22Rv1 (cell line): ENCODE results near the gene ZNF324.
A peak's percentile ranks its signal among the peaks of the same experiment; 100 is the strongest.

ENCODE experiments used
- H3K27ac ChIP-seq: fragments of 450-650 bp; 2 replicates; pipeline ENCODE4 v1.5.1; 2017
- CTCF ChIP-seq: fragments of 450-650 bp; IDR thresholded peaks from 2 replicates; pipeline ENCODE4 v1.5.1; 2017; ENCODE audit warnings: mild to moderate bottlenecking
- ZFX ChIP-seq: fragments of 450-650 bp; IDR thresholded peaks from 2 replicates; pipeline ENCODE4 v1.6.1; 2017; ENCODE audit warnings: antibody characterized with exemption, borderline replicate concordance

The ZNF324 gene

DNA sequence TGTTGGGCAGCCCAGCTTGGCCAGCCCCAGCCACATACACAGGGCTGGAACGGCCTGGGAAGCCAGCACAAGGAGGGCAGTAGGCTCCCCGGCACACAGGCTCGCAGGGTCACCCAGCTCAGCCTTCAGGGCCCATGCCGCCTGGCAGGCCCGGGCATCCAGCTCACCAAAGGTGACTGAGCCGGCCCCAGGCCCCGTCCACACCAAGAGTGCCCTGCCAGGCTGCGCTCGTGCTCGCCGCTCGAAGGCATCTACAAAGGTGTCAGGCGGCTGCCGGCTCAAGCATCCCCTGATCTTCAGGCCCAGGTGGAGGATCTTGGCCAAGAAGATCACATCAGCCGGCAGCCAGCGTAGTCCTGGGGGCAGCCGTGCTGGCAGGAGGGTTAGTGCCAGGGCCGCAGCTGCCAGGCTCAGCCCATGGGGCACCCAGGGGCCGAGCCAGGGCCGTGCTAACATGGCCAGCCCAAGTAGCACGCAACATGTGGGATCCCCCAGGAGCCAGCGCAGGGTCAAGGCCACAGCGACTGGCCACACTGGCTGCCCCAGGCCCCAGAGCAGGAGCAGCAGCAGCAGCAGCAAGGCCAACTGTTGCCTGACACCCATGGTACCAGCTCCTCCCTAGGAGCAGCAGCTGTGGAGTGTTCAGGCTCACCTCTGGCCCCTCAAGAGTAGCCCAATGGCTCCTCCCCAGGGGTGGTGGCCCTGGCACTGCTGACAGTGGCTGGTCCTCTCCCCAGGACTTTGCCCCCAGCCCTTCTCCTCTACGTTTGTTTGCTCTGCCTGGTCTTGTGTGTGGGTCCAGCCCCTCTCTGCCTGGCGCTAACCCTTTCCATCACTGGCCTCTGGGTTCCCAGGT lies 44.7 kb downstream of the ZNF324 start, which contains the start of gene SLC27A5:
TSS of gene SLC27A5 (minus strand) at position 640 of the 856 bp plus-strand sequence. CDS start at position 603, 37 bp downstream.
- TF ChIP-seq CTCF (no peak), ZFX (no peak)
- peak within 1 kb of the TSS; percentile 86; the same call in 1 of the 2 replicates for H3K27ac ChIP-seq

DNA sequence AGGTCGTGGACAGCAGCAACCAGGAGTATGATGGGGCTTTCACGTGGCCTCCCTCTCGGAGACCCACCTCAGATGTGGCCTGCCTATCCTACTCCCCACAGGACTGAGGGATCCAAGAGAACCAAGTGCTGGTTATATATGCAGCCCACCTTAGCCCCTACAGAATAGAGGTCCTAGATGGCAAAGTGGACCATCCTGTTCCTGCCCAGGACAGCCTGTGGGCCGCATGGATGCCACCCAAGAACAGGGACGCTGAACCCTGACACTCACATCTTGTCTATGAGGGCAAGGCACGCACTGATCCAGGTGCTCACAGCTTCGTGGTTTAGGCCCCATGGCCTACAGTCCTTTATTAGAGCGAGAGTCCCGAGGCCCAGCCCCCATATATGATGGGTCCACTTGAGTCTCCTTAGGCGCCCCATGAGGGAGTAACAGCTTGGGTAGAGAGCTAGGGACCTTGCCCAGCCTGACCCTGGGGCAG lies 46.4 kb downstream of the ZNF324 start:
- no peak for TF ChIP-seq CTCF
- no peak for TF ChIP-seq ZFX
- peak overlapping the region; percentile 86 for H3K27ac ChIP-seq

DNA sequence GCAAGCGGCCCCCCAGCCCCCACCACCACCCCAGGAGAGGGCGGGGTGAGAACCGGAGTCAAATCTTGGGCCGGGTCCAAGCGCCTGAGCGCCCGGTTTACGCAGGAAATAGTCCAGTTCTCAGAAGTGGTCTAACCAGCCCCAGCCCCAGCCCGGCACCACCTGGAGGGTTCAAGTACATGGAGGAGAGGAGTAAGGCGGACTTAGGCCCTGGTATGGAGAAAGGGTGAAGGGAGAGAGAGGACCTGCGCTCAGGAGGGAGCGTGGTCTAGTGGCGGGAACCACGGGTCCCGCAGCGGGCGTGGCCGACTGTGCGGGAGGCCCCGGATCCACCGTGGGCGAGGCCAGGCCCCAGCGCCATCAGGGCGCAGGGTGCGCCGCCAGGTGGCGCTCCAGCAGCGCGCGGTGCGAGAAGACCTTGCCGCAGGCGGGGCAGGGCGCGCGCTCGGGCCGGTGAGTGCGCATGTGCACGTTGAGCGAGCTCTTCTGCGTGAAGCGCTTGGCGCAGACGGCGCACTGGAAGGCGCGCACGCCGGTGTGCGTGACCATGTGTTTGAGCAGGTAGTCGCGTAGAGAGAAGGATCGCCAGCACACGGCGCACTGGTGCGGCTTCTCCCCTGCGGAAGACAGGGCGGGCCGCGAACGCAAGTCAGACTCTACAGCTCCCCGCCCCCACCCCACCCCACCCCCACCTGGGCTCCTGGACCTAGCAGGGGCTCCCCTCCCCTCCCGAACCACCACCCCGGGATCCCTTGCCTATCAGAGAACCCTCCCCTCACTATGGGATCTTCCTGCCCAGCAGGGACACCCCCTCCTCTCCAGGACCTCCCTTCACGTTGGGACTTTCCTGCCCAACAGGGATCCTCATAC lies 47.0 kb downstream of the ZNF324 start:
- peak overlapping the region; percentile 86 for H3K27ac ChIP-seq

DNA sequence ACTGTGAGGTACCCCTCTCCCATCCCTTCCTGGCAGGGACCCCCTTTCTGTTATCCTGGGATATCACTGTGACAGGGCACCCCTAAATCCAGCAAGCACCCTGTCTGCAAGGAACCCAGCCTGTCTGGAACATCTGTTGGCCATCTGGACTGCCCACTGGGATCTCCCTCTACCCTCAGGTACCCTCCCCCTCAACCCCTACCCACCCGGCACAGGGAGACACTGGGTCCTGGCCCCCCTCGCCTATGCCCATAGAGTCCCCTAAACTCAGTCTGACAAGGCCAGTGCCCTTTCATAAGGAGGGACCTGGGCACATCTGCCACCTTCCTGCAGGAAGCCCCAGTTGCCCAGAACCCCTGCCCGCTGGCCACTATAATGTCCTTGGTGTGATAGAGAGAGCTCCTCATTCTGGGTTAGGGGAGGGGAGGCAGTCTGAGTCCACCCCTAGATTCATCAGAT lies 47.7 kb downstream of the ZNF324 start:
- TF ChIP-seq ZFX (no peak), CTCF (no peak)
- H3K27ac ChIP-seq: peak overlapping the region; percentile 86

More for the DNA sequence above, 47.0 kb downstream of the ZNF324 start:
- TF ChIP-seq CTCF (peak; percentile 98), ZFX (no peak)

DNA sequence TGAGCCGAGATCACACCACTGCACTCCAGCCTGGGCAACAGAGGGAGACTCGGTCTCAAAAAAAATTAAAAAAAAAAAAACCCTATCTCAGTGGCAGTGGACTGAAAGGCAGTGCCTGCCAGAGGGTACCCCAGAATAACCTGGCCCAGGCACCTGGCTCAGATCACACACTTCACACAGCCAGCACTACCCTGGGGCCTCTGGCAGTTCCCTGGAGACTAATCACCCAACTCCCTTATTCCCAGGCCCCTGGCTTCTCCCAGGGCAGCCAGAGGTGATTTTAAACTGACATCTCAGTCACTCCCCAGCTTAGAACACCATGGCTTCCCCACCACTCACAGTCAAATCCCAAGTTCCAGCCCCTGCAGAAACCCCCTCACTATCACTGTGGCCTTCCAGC lies 48.4 kb downstream of the ZNF324 start:
- TF ChIP-seq CTCF: no peak
- no peak for TF ChIP-seq ZFX
- H3K27ac ChIP-seq: peak overlapping the region; percentile 86

DNA sequence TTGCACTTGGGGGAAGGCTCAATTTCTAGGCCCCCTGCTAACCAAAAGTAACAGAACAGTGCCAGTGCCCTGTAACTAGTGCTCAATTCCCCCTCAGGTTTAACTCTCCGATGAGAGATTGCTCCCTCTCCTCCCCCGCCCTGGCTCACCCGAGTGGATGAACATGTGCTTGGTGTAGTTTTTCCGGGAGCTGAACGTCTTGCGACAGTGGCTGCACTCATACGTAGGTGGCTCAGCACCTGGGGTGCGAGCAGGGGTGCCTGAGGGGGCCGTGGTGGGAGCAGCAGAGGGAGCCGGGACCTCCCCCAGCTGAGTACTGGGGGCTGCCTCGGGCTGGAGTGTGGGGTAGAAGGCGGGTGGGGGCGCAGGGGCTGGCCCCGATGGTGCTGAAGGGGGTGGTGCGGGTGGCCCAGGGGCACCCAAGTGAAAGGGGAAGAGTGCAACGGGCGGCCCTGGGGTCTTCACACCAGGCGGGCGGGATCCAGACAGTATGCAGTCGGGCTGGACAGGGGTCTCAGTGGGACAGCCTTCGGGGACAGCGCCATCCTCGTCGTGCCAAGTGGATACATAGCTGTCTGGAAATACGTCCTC lies 49.5 kb downstream of the ZNF324 start:
- H3K27ac ChIP-seq: peak overlapping the region; percentile 86
- no peak for TF ChIP-seq CTCF
- TF ChIP-seq ZFX: no peak
